Fibroblast of lung (primary cell): Measurements from ENCODE around the gene CHPF2.

Experiments
- EZH2 ChIP-seq: IDR thresholded peaks from 2 replicates; pipeline ENCODE4 v1.5.1; 2012; ENCODE audit warnings: low read length, control low read depth, mild to moderate bottlenecking; ENCODE audit errors: missing control alignments
- TF ChIP-seq, protein P1 (sequence below), 2 donors: IDR thresholded peaks in 1 of 2; conservative IDR thresholded peaks in 1 of 2; 1 replicate in 1 of 2; 2 replicates in 1 of 2; pipeline ENCODE4 v1.5.1; 2011 to 2012; ENCODE audit warnings: low read length in 2 of 2, control low read depth in 1 of 2, inconsistent platforms in 1 of 2, low read depth in 1 of 2, mild to moderate bottlenecking in 1 of 2

DNA sequence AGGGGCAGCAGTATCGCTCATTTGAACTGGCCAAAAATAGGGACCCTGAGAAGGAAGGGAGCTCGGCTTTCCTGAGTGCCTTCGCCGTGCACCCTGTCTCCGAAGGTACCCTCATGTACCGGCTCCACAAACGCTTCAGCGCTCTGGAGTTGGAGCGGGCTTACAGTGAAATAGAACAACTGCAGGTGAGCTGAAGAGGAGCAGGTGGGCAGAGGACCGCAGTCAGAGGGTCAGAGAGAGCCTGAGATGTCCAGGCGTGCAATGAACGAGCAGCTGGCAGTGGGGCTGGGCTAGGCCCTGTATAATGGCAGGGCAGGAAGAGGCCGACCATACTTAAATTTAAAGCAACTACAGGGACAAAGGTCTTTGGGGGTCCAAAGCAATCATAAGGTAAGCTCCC, 4.1 kb downstream of the CHPF2 start:
- TF ChIP-seq, protein P1, sequence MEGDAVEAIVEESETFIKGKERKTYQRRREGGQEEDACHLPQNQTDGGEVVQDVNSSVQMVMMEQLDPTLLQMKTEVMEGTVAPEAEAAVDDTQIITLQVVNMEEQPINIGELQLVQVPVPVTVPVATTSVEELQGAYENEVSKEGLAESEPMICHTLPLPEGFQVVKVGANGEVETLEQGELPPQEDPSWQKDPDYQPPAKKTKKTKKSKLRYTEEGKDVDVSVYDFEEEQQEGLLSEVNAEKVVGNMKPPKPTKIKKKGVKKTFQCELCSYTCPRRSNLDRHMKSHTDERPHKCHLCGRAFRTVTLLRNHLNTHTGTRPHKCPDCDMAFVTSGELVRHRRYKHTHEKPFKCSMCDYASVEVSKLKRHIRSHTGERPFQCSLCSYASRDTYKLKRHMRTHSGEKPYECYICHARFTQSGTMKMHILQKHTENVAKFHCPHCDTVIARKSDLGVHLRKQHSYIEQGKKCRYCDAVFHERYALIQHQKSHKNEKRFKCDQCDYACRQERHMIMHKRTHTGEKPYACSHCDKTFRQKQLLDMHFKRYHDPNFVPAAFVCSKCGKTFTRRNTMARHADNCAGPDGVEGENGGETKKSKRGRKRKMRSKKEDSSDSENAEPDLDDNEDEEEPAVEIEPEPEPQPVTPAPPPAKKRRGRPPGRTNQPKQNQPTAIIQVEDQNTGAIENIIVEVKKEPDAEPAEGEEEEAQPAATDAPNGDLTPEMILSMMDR (conservative IDR thresholded peaks at IDR 0.05 in 1 of 2, IDR thresholded peaks at IDR 0.05 in 1 of 2; ENCODE audit: low read depth in 1 of 2, low read length in 2 of 2) = no peak
- no peak for TF ChIP-seq EZH2
